ENCODE measurements around the gene NOXO1.
A peak's percentile ranks its signal among the peaks of the same experiment; 100 is the strongest.

DNA sequence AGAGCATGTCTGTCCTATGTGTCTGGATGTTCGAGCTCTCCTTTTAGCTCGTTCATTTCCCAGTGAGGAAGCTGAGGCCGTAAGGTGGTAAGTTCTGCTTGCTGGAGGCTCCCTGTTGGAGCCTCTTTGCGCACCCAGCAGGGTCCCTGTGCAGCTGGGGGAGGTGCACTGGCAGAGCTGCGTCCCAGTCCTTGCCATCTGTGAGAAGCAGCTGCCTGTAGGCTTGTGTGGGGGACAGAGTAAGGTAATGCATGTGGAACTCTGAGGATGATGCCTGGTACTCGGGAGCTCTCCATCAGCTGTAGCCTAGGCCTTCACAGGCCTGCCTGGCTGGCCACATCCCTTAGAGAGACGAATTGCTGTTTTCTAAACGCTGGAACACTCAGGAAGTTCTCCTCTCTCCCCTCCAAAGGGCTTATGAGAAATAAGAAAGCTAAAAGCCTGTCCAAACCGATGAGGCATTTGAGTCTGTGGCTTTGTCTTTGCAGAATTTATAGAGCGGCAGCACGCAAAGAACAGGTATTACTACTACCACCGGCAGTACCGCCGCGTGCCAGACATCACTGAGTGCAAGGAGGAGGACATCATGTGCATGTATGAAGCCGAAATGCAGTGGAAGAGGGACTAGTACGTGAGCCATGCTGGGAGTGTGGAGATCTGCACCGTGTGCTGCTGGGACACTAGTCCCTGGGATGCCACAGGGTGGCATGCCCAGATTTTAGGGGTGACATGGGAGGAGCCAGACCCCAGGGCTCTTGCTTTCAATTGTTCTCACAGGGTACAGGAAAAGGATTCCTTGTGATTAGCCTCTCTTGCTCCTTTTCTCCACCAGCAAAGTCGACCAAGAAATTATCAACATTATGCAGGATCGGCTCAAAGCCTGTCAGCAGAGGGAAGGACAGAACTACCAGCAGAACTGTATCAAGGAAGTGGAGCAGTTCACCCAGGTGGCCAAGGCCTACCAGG lies 20.3 kb downstream of the NOXO1 start:
- TF ChIP-seq, protein P1, sequence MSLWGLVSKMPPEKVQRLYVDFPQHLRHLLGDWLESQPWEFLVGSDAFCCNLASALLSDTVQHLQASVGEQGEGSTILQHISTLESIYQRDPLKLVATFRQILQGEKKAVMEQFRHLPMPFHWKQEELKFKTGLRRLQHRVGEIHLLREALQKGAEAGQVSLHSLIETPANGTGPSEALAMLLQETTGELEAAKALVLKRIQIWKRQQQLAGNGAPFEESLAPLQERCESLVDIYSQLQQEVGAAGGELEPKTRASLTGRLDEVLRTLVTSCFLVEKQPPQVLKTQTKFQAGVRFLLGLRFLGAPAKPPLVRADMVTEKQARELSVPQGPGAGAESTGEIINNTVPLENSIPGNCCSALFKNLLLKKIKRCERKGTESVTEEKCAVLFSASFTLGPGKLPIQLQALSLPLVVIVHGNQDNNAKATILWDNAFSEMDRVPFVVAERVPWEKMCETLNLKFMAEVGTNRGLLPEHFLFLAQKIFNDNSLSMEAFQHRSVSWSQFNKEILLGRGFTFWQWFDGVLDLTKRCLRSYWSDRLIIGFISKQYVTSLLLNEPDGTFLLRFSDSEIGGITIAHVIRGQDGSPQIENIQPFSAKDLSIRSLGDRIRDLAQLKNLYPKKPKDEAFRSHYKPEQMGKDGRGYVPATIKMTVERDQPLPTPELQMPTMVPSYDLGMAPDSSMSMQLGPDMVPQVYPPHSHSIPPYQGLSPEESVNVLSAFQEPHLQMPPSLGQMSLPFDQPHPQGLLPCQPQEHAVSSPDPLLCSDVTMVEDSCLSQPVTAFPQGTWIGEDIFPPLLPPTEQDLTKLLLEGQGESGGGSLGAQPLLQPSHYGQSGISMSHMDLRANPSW (CRISPR knock-in tag; IDR thresholded peaks at IDR 0.05), result no peak
- peak; percentile 99 for TF ChIP-seq POLR2AphosphoS2 (IDR thresholded peaks at IDR 0.05; ENCODE audit: low read length)
- TF ChIP-seq, protein P2, sequence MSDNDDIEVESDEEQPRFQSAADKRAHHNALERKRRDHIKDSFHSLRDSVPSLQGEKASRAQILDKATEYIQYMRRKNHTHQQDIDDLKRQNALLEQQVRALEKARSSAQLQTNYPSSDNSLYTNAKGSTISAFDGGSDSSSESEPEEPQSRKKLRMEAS (CRISPR knock-in tag; IDR thresholded peaks at IDR 0.05), result peak; percentile 61; the same call in 1 of the 2 replicates
- no peak for TF ChIP-seq SMC3 (conservative IDR thresholded peaks at IDR 0.05; ENCODE audit: insufficient read depth, low read depth, low read length)
- 0 out of 2 replicates have a peak, but pooled peaks have one; percentile 29 for TF ChIP-seq CCAR2 (IDR thresholded peaks at IDR 0.05; ENCODE audit: low read depth, low read length)

Measured in K562 (cell line).